ENCODE measurements around the gene RERG. TPM values are rescaled to one million over a fixed set of nuclear protein-coding genes. Genes with fewer than 3 reads are reported as not detected.

Gene RERG
- total RNA-seq, 1 experiment from 2014 or later = not detected

- POLR2A ChIA-PET = no interaction called here
- CTCF ChIA-PET = no interaction called here
- intact Hi-C loops (cut with micrococcal nuclease; ENCODE audit: unreplicated experiment) (loop anchor here (5.0 kb wide), 1 partner anchor 39 kb away; no protein-coding TSS in a partner anchor), in situ Hi-C loops (cut with HindIII; ENCODE audit: low pct_unique_long_range_greater_than_20kb, low sequenced_read_pairs) (no loop called here)
- DNase-seq (ENCODE audit: low read depth, low spot score) (no peak), ATAC-seq (no peak)
- no peaks in the 10 kb centered on the region for H3K4me1 ChIP-seq (ENCODE audit: control insufficient read depth, insufficient read depth, low read length)
- BruUV-seq (replicated peaks) = no TSS peak
- H3K4me3 ChIP-seq (ENCODE audit: low read depth in 2 of 2, low read length in 2 of 2) = no peak overlapping the region
- no peaks in the 10 kb centered on the region for H3K36me3 ChIP-seq (ENCODE audit: control insufficient read depth, insufficient read depth, low read length)
- TF ChIP-seq TCF7L2 (IDR thresholded peaks at IDR 0.05; ENCODE audit: low read depth, low read length) (no peak), POLR2AphosphoS5 (IDR thresholded peaks at IDR 0.05; ENCODE audit: low read depth, low read length) (no peak), REST (IDR thresholded peaks at IDR 0.05; ENCODE audit: insufficient read depth in 1 of 2, low read depth in 2 of 2, low read length in 1 of 2) (no peak), CTCF (IDR thresholded peaks at IDR 0.05) (no peak), SIN3A (IDR thresholded peaks at IDR 0.05; ENCODE audit: borderline replicate concordance, insufficient read depth, low read depth, low read length) (no peak)
- H3K9me3 ChIP-seq (ENCODE audit: control insufficient read depth, insufficient read depth, low read depth, low read length) = no peaks in the 10 kb centered on the region
- no peak overlapping the region for H3K27ac ChIP-seq (ENCODE audit: low read length)
- H3K27me3 ChIP-seq (ENCODE audit: control insufficient read depth, insufficient read depth, low read length) = no peaks in the 10 kb centered on the region
These were observed 44.7 kb upstream of the RERG start for GRCh38 chr12:15265875-15266274.

GRCh38 chr12:15256761-15257160, 35.5 kb upstream of the RERG start:
- H3K36me3 ChIP-seq (ENCODE audit: control insufficient read depth, insufficient read depth, low read length) = no peaks in the 10 kb centered on the region
- POLR2A ChIA-PET = no interaction called here
- BruUV-seq (replicated peaks) = no TSS peak
- intact Hi-C loops (cut with micrococcal nuclease; ENCODE audit: unreplicated experiment) = no loop called here
- no peak overlapping the region for H3K4me3 ChIP-seq (ENCODE audit: low read depth in 2 of 2, low read length in 2 of 2)
- no peaks in the 10 kb centered on the region for H3K27me3 ChIP-seq (ENCODE audit: control insufficient read depth, insufficient read depth, low read length)
- ATAC-seq (no peak), DNase-seq (ENCODE audit: low read depth, low spot score) (no peak)
- CTCF ChIA-PET = no interaction called here
- no peak overlapping the region for H3K27ac ChIP-seq (ENCODE audit: low read length)
- in situ Hi-C loops (cut with HindIII; ENCODE audit: low pct_unique_long_range_greater_than_20kb, low sequenced_read_pairs) = no loop called here
- no peaks in the 10 kb centered on the region for H3K4me1 ChIP-seq (ENCODE audit: control insufficient read depth, insufficient read depth, low read length)
- TF ChIP-seq TCF7L2 (IDR thresholded peaks at IDR 0.05; ENCODE audit: low read depth, low read length) = no peak
- TF ChIP-seq POLR2AphosphoS5 (IDR thresholded peaks at IDR 0.05; ENCODE audit: low read depth, low read length) = no peak
- no peak for TF ChIP-seq REST (IDR thresholded peaks at IDR 0.05; ENCODE audit: insufficient read depth in 1 of 2, low read depth in 2 of 2, low read length in 1 of 2)
- no peak for TF ChIP-seq SIN3A (IDR thresholded peaks at IDR 0.05; ENCODE audit: borderline replicate concordance, insufficient read depth, low read depth, low read length)
- no peak for TF ChIP-seq CTCF (IDR thresholded peaks at IDR 0.05)
- no peaks in the 10 kb centered on the region for H3K9me3 ChIP-seq (ENCODE audit: control insufficient read depth, insufficient read depth, low read depth, low read length)

Measured in Panc1 (cell line).